Trophoblast cell (in vitro differentiated cells and primary cell): ENCODE measurements around the gene CREBRF.

ENCODE experiments used
- DNase-seq, 2 donors: peaks; one replicate each; pipeline ENCODE4 v3.0.0-alpha.2; 2016
- H2AFZ ChIP-seq: 2 replicates; pipeline ENCODE4 v1.6.1; 2013; ENCODE audit warnings: low read length, moderate library complexity, mild to moderate bottlenecking; ENCODE audit not compliant: insufficient read depth, poor library complexity
- H2AK5ac ChIP-seq: 2 replicates; pipeline ENCODE4 v1.6.1; 2013; ENCODE audit warnings: mild to moderate bottlenecking, low read length
- H2BK120ac ChIP-seq: 2 replicates; pipeline ENCODE4 v1.6.1; 2013; ENCODE audit warnings: low read length, mild to moderate bottlenecking, moderate library complexity; ENCODE audit not compliant: insufficient read depth, poor library complexity
- H2BK12ac ChIP-seq: 2 replicates; pipeline ENCODE4 v1.6.1; 2013; ENCODE audit warnings: mild to moderate bottlenecking, low read length, moderate library complexity
- H2BK5ac ChIP-seq: 2 replicates; pipeline ENCODE4 v1.6.1; 2013; ENCODE audit warnings: low read length, low read depth, moderate library complexity, mild to moderate bottlenecking; ENCODE audit not compliant: poor library complexity
- H3K14ac ChIP-seq: 2 replicates; pipeline ENCODE4 v1.6.1; 2013; ENCODE audit warnings: mild to moderate bottlenecking, low read length
- H3K18ac ChIP-seq: 2 replicates; pipeline ENCODE4 v1.6.1; 2013; ENCODE audit warnings: mild to moderate bottlenecking, low read length
- H3K23ac ChIP-seq: 2 replicates; pipeline ENCODE4 v1.6.1; 2013; ENCODE audit warnings: low read length
- H3K27ac ChIP-seq: 2 replicates; pipeline ENCODE4 v1.5.1; 2013; ENCODE audit warnings: low read depth, mild to moderate bottlenecking, inconsistent platforms, low read length, moderate library complexity
- H3K27me3 ChIP-seq: 2 replicates; pipeline ENCODE4 v1.6.1; 2013; ENCODE audit warnings: inconsistent platforms, mild to moderate bottlenecking, low read length, moderate library complexity; ENCODE audit not compliant: insufficient read depth
- H3K36me3 ChIP-seq, 2 experiments: 1 replicate in 1 of 2; 2 replicates in 1 of 2; pipeline ENCODE4 v1.6.1; 2013; ENCODE audit warnings: low read length in 2 of 2, mild to moderate bottlenecking in 2 of 2, moderate library complexity in 1 of 2; ENCODE audit not compliant: insufficient read depth in 2 of 2, control insufficient read depth in 1 of 2
- H3K4ac ChIP-seq: 2 replicates; pipeline ENCODE4 v1.6.1; 2013; ENCODE audit warnings: low read depth, mild to moderate bottlenecking, low read length, moderate library complexity
- H3K4me1 ChIP-seq, 2 experiments: 1 replicate in 1 of 2; 2 replicates in 1 of 2; pipeline ENCODE4 v1.6.1; 2013; ENCODE audit warnings: low read length in 2 of 2, mild to moderate bottlenecking in 2 of 2, moderate library complexity in 1 of 2; ENCODE audit not compliant: insufficient read depth in 2 of 2, control insufficient read depth in 1 of 2
- H3K4me2 ChIP-seq: 2 replicates; pipeline ENCODE4 v1.6.1; 2013; ENCODE audit warnings: inconsistent platforms, mild to moderate bottlenecking, low read length, moderate library complexity
- H3K4me3 ChIP-seq: 2 replicates; pipeline ENCODE4 v1.5.1; 2013; ENCODE audit warnings: mild to moderate bottlenecking, low read depth, low read length, inconsistent platforms
- H3K79me1 ChIP-seq: one replicate; pipeline ENCODE4 v1.6.1; 2013; ENCODE audit warnings: low read length
- H3K79me2 ChIP-seq: 2 replicates; pipeline ENCODE4 v1.6.1; 2013; ENCODE audit warnings: low read length, mild to moderate bottlenecking; ENCODE audit not compliant: control insufficient read depth, insufficient read depth, poor library complexity
- H3K9ac ChIP-seq: 2 replicates; pipeline ENCODE4 v1.6.1; 2013; ENCODE audit warnings: mild to moderate bottlenecking, low read length
- H3K9me3 ChIP-seq: 2 replicates; pipeline ENCODE4 v1.6.1; 2013; ENCODE audit warnings: low read depth, mild to moderate bottlenecking, control low read depth, inconsistent platforms, low read length; ENCODE audit not compliant: insufficient read depth
- H4K12ac ChIP-seq: 2 replicates; pipeline ENCODE4 v1.6.1; 2013; ENCODE audit warnings: low read depth, mild to moderate bottlenecking, low read length, moderate library complexity
- H4K8ac ChIP-seq: 2 replicates; pipeline ENCODE4 v1.6.1; 2013; ENCODE audit warnings: low read depth, mild to moderate bottlenecking, low read length, moderate library complexity
- H4K91ac ChIP-seq: one replicate; pipeline ENCODE4 v1.6.1; 2013; ENCODE audit warnings: low read depth, mild to moderate bottlenecking, low read length, moderate library complexity
- WGBS: extraction: QIAGEN DNeasy Blood & Tissue Kit; methylation state at CpG from one replicate; pipeline ENCODE4 v1.1.7; 2013; ENCODE audit warnings: missing lambda C conversion rate; ENCODE audit not compliant: insufficient read length, insufficient coverage; ENCODE audit errors: extremely low coverage; 5-methylcytosine and 5-hydroxymethylcytosine counted together

CREBRF gene

DNA sequence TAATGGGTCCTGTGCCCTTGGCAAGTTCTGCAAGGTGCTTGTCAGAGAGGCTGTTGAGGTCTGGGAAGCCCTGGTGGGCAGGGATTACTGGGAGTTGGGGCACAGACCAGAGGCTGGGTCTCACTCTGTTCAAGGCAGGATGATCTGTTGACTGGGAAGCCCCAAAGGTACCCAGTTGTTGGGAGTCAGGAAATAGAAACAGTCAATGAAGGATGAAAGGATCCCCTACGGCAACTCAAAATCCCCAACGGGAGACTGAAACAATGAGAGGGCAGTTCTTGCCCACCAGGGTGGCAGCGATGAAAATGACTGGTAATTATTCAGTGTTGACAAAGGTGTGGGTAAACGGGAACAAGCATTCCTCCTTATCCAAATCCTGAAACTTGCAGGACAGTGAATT, 119.4 kb downstream of the CREBRF start:
- H3K79me1 ChIP-seq, result no peaks in the 10 kb centered on the region
- DNase-seq, result no peak
- no peak overlapping the region for H2BK12ac ChIP-seq
- no peak overlapping the region for H2AK5ac ChIP-seq
- H3K36me3 ChIP-seq, result no peaks in the 10 kb centered on the region
- H3K4me2 ChIP-seq, result no peak overlapping the region
- H3K9ac ChIP-seq, result no peak overlapping the region
- no peak overlapping the region for H4K12ac ChIP-seq
- H3K4ac ChIP-seq, result no peak overlapping the region
- no peak overlapping the region for H4K8ac ChIP-seq
- H3K4me1 ChIP-seq, result no peaks in the 10 kb centered on the region
- H3K27me3 ChIP-seq, result no peaks in the 10 kb centered on the region
- no peak overlapping the region for H3K18ac ChIP-seq
- no CpG with 5 or more reads among the region's 4 CpGs for WGBS
- no peaks in the 10 kb centered on the region for H3K9me3 ChIP-seq
- H2BK5ac ChIP-seq, result no peak overlapping the region
- H3K23ac ChIP-seq, result no peak overlapping the region
- no peak overlapping the region for H2BK120ac ChIP-seq
- H3K14ac ChIP-seq, result no peak overlapping the region
- H3K27ac ChIP-seq, result no peak overlapping the region
- H4K91ac ChIP-seq, result no peak overlapping the region
- H3K79me2 ChIP-seq, result no peaks in the 10 kb centered on the region
- no peak overlapping the region for H2AFZ ChIP-seq
- no peak overlapping the region for H3K4me3 ChIP-seq

DNA sequence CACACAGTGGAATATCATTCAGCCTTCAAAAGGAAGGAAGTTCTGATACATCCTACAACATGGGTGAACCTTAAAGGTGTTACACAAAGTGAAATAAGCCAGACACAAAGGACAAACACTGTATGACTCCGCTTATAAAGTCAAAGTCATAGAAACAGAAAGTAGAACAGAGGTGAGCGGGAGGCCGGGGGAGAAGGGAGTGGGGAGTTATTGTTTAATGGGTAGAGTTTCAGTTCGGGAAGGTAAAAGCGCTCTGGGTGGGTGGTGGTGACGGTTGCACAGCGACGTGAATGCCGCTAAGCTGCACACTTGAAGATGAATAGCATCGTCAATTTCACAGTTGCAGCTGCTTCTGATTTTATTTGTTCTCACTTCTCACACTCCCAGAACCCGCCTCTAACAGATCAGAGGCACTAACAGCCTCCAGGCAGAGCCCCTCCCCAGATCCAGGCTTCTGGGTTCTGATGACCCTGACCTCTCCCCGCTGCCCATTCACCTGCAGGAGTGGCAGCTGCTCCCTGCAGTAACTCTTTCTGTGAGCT, 122.3 kb downstream of the CREBRF start:
- no peaks in the 10 kb centered on the region for H3K36me3 ChIP-seq
- H2BK12ac ChIP-seq, result no peak overlapping the region
- no peak overlapping the region for H3K14ac ChIP-seq
- H4K12ac ChIP-seq, result no peak overlapping the region
- no peaks in the 10 kb centered on the region for H3K79me1 ChIP-seq
- no peak overlapping the region for H2BK5ac ChIP-seq
- H3K4me3 ChIP-seq, result no peak overlapping the region
- H3K27ac ChIP-seq, result no peak overlapping the region
- H2AK5ac ChIP-seq, result no peak overlapping the region
- H3K9ac ChIP-seq, result no peak overlapping the region
- no peak overlapping the region for H3K4ac ChIP-seq
- H3K9me3 ChIP-seq, result no peaks in the 10 kb centered on the region
- no CpG with 5 or more reads among the region's 12 CpGs for WGBS
- H4K8ac ChIP-seq, result no peak overlapping the region
- DNase-seq, result no peak
- no peaks in the 10 kb centered on the region for H3K27me3 ChIP-seq
- no peak overlapping the region for H3K4me2 ChIP-seq
- no peak overlapping the region for H4K91ac ChIP-seq
- no peak overlapping the region for H3K23ac ChIP-seq
- H3K18ac ChIP-seq, result no peak overlapping the region
- H2BK120ac ChIP-seq, result no peak overlapping the region
- H3K4me1 ChIP-seq, result no peaks in the 10 kb centered on the region
- H3K79me2 ChIP-seq, result no peaks in the 10 kb centered on the region
- no peak overlapping the region for H2AFZ ChIP-seq

DNA sequence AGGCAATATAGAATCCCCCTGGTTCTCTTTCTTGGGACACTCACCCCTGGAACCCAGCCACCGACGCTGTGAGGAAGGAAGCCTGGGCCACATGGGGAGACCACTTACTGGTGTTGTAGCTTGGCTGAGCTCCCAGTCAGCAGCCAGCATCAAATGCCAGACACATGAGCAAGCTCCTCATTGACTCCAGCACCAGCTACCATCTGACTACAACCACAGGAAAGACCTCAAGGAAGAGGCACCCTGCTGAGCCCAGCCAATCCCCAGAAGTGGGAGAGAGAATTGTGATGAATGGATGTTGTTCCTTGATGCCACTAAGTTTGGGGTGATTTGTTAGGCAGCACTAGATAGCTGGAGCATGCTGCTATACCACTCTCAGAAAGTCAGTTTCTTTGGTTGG, 124.2 kb downstream of the CREBRF start:
- Histone ChIP-seq H2BK5ac (no peak overlapping the region), H2BK12ac (no peak overlapping the region), H4K12ac (no peak overlapping the region), H2BK120ac (no peak overlapping the region), H3K4me2 (no peak overlapping the region), H3K14ac (no peak overlapping the region), H3K79me1 (no peaks in the 10 kb centered on the region), H3K9me3 (no peaks in the 10 kb centered on the region), H4K8ac (no peak overlapping the region), H2AFZ (no peak overlapping the region), H3K4me1 (no peaks in the 10 kb centered on the region), H2AK5ac (no peak overlapping the region), H3K4me3 (no peak overlapping the region), H3K79me2 (no peaks in the 10 kb centered on the region), H3K9ac (no peak overlapping the region), H3K18ac (no peak overlapping the region), H3K27me3 (no peaks in the 10 kb centered on the region), H3K36me3 (no peaks in the 10 kb centered on the region), H3K27ac (no peak overlapping the region), H4K91ac (no peak overlapping the region), H3K4ac (no peak overlapping the region), H3K23ac (no peak overlapping the region)
- DNase-seq, result no peak
- no CpG with 5 or more reads among the region's 2 CpGs for WGBS

GRCh38 chr5:173187054-173187743, 131.0 kb downstream of the CREBRF start:
- Histone ChIP-seq H3K9ac (no peak overlapping the region), H2BK12ac (no peak overlapping the region), H3K14ac (no peak overlapping the region), H3K4me1 (no peaks in the 10 kb centered on the region), H4K91ac (no peak overlapping the region), H3K4me2 (no peak overlapping the region), H2AK5ac (no peak overlapping the region), H3K4me3 (no peak overlapping the region), H3K9me3 (no peaks in the 10 kb centered on the region), H3K4ac (no peak overlapping the region), H2BK5ac (no peak overlapping the region), H4K8ac (no peak overlapping the region), H3K18ac (no peak overlapping the region), H4K12ac (no peak overlapping the region), H3K27ac (no peak overlapping the region), H3K23ac (no peak overlapping the region), H2BK120ac (no peak overlapping the region), H3K27me3 (no peaks in the 10 kb centered on the region), H3K36me3 (no peaks in the 10 kb centered on the region), H3K79me2 (no peaks in the 10 kb centered on the region), H2AFZ (no peak overlapping the region), H3K79me1 (no peaks in the 10 kb centered on the region)
- no CpG with 5 or more reads among the region's 11 CpGs for WGBS
- no peak for DNase-seq
